H9 (cell line): Measurements from ENCODE around the gene TENM3. TPM values are rescaled to one million over a fixed set of nuclear protein-coding genes. Genes with fewer than 3 reads are reported as not detected.

ENCODE experiments used
- DNase-seq: peaks from one replicate; pipeline ENCODE4 v3.0.0-alpha.2; 2017
- H2AFZ ChIP-seq: one replicate; pipeline ENCODE4 v1.6.1; 2013; ENCODE audit warnings: mild to moderate bottlenecking, low read length, control low read depth, moderate library complexity
- H2AK5ac ChIP-seq: 2 replicates; pipeline ENCODE4 v1.6.1; 2013; ENCODE audit warnings: low read length, control low read depth, mixed read lengths; ENCODE audit not compliant: insufficient read length
- H2BK120ac ChIP-seq: one replicate; pipeline ENCODE4 v1.6.1; 2013; ENCODE audit warnings: low read depth, mild to moderate bottlenecking, low read length, control low read depth, inconsistent platforms; ENCODE audit not compliant: poor library complexity, severe bottlenecking
- H2BK12ac ChIP-seq: 2 replicates; pipeline ENCODE4 v1.6.1; 2013; ENCODE audit warnings: low read length, control low read depth, mixed read lengths, low read depth; ENCODE audit not compliant: insufficient read length
- H2BK15ac ChIP-seq: 2 replicates; pipeline ENCODE4 v1.6.1; 2013; ENCODE audit warnings: low read depth, low read length, control low read depth
- H2BK20ac ChIP-seq: one replicate; pipeline ENCODE4 v1.6.1; 2013; ENCODE audit warnings: low read depth, mild to moderate bottlenecking, low read length, control low read depth, inconsistent platforms; ENCODE audit not compliant: poor library complexity, severe bottlenecking
- H2BK5ac ChIP-seq: 2 replicates; pipeline ENCODE4 v1.6.1; 2013; ENCODE audit warnings: low read length, control low read depth, mixed read lengths; ENCODE audit not compliant: insufficient read length
- H3K14ac ChIP-seq: 2 replicates; pipeline ENCODE4 v1.6.1; 2013; ENCODE audit warnings: low read length, control low read depth; ENCODE audit not compliant: insufficient read depth
- H3K18ac ChIP-seq: 2 replicates; pipeline ENCODE4 v1.6.1; 2013; ENCODE audit warnings: low read depth, mild to moderate bottlenecking, mixed read lengths, low read length, control low read depth; ENCODE audit not compliant: insufficient read length
- H3K23ac ChIP-seq: 2 replicates; pipeline ENCODE4 v1.6.1; 2013; ENCODE audit warnings: low read length, control low read depth, mixed read lengths, low read depth; ENCODE audit not compliant: insufficient read length
- H3K23me2 ChIP-seq: 2 replicates; pipeline ENCODE4 v1.6.1; 2013; ENCODE audit warnings: low read depth, mild to moderate bottlenecking, mixed read lengths, low read length, control low read depth; ENCODE audit not compliant: insufficient read length, poor library complexity, severe bottlenecking
- H3K27ac ChIP-seq: 2 replicates; pipeline ENCODE4 v1.5.1; 2013; ENCODE audit warnings: low read length, control low read depth, mixed read lengths, low read depth; ENCODE audit not compliant: insufficient read length
- H3K27me3 ChIP-seq: 2 replicates; pipeline ENCODE4 v1.6.1; 2013; ENCODE audit warnings: low read length, control low read depth, inconsistent platforms; ENCODE audit not compliant: insufficient read depth
- H3K4ac ChIP-seq: 2 replicates; pipeline ENCODE4 v1.6.1; 2013; ENCODE audit warnings: low read depth, mild to moderate bottlenecking, control low read depth, inconsistent platforms, low read length, moderate library complexity
- H3K4me1 ChIP-seq: 2 replicates; pipeline ENCODE4 v1.6.1; 2013; ENCODE audit warnings: low read length, control low read depth, inconsistent platforms; ENCODE audit not compliant: insufficient read depth
- H3K4me2 ChIP-seq: 2 replicates; pipeline ENCODE4 v1.6.1; 2013; ENCODE audit warnings: low read length, control low read depth, mixed read lengths; ENCODE audit not compliant: insufficient read length, insufficient read depth
- H3K56ac ChIP-seq: 2 replicates; pipeline ENCODE4 v1.6.1; 2013; ENCODE audit warnings: low read depth, mild to moderate bottlenecking, mixed read lengths, low read length, control low read depth; ENCODE audit not compliant: insufficient read length
- H3K79me1 ChIP-seq: 2 replicates; pipeline ENCODE4 v1.6.1; 2013; ENCODE audit warnings: low read depth, mild to moderate bottlenecking, moderate library complexity, low read length, control low read depth, inconsistent platforms; ENCODE audit not compliant: insufficient read depth, poor library complexity, severe bottlenecking
- H3K79me2 ChIP-seq: 2 replicates; pipeline ENCODE4 v1.6.1; 2013; ENCODE audit warnings: low read length, control low read depth, inconsistent platforms; ENCODE audit not compliant: insufficient read depth
- H3K9ac ChIP-seq: 2 replicates; pipeline ENCODE4 v1.6.1; 2013; ENCODE audit warnings: low read length, control low read depth, mixed read lengths; ENCODE audit not compliant: insufficient read length; ENCODE audit errors: extremely low read depth
- H3K9me3 ChIP-seq: one replicate; pipeline ENCODE4 v1.6.1; 2013; ENCODE audit warnings: low read depth, low read length, inconsistent platforms; ENCODE audit not compliant: control insufficient read depth
- H3T11ph ChIP-seq: one replicate; pipeline ENCODE4 v1.6.1; 2013; ENCODE audit warnings: mild to moderate bottlenecking, low read length, control low read depth, inconsistent platforms
- H4K20me1 ChIP-seq: one replicate; pipeline ENCODE4 v1.6.1; 2013; ENCODE audit not compliant: control insufficient read depth, insufficient read length, insufficient read depth
- H4K5ac ChIP-seq: 2 replicates; pipeline ENCODE4 v1.6.1; 2013; ENCODE audit warnings: low read depth, mild to moderate bottlenecking, mixed read lengths, low read length, control low read depth; ENCODE audit not compliant: insufficient read length
- H4K8ac ChIP-seq: replicated peaks from 2 replicates; pipeline ENCODE4 v1.6.1; 2013; ENCODE audit warnings: low read length, control low read depth, mixed read lengths, low read depth; ENCODE audit not compliant: insufficient read length
- H4K91ac ChIP-seq: 2 replicates; pipeline ENCODE4 v1.6.1; 2013; ENCODE audit warnings: low read depth, mild to moderate bottlenecking, moderate library complexity, mixed read lengths, low read length, control low read depth; ENCODE audit not compliant: insufficient read length
- H3K27ac Mint-ChIP-seq, 3 experiments: 2 replicates in 2 of 3; 3 replicates in 1 of 3; pipeline ENCODE4 v1.8.0; 2020 to 2021; ENCODE audit warnings: mixed read lengths in 3 of 3, mild to moderate bottlenecking in 1 of 3, moderate library complexity in 1 of 3
- H3K27me3 Mint-ChIP-seq: 2 replicates; pipeline ENCODE4 v1.8.0; 2021; ENCODE audit warnings: low read depth, mild to moderate bottlenecking, moderate library complexity, mixed read lengths
- H3K36me3 Mint-ChIP-seq, 3 experiments: 2 replicates in 2 of 3; 3 replicates in 1 of 3; pipeline ENCODE4 v1.8.0; 2020 to 2021; ENCODE audit warnings: low read depth in 3 of 3, mixed read lengths in 3 of 3; ENCODE audit not compliant: insufficient read depth in 1 of 3
- H3K4me1 Mint-ChIP-seq, 2 experiments: 2 replicates each; pipeline ENCODE4 v1.8.0; 2020; ENCODE audit warnings: mixed read lengths in 2 of 2
- H3K4me3 Mint-ChIP-seq, 2 experiments: 2 replicates in 1 of 2; 3 replicates in 1 of 2; pipeline ENCODE4 v1.8.0; 2020 to 2021; ENCODE audit warnings: mild to moderate bottlenecking in 2 of 2, mixed read lengths in 2 of 2, moderate library complexity in 1 of 2
- H3K9me3 Mint-ChIP-seq, 2 experiments: 2 replicates in 1 of 2; 3 replicates in 1 of 2; pipeline ENCODE4 v1.8.0; 2020; ENCODE audit warnings: mild to moderate bottlenecking in 2 of 2, mixed read lengths in 2 of 2, moderate library complexity in 1 of 2
- WGBS: extraction: QIAGEN DNeasy Blood & Tissue Kit; methylation state at CpG from one replicate; pipeline ENCODE4 v1.1.7; 2013; ENCODE audit warnings: missing lambda C conversion rate, low lambda C conversion rate, mixed read lengths; ENCODE audit not compliant: insufficient read length; ENCODE audit errors: extremely low coverage; 5-methylcytosine and 5-hydroxymethylcytosine counted together
- total RNA-seq: library from RNA; stranded (reverse); gene quantifications from 2 replicates; pipeline ENCODE4 v1.2.1, GENCODE V29; 2021
- TF ChIP-seq, protein P1 (sequence below): fragments of 200-600 bp; sonication (generic); conservative IDR thresholded peaks from 3 replicates; pipeline ENCODE4 v1.8.0; 2021; ENCODE audit warnings: antibody characterized with exemption, mild to moderate bottlenecking

The TENM3 gene
- total RNA-seq, 1 experiment from 2014 or later, result 49.6 TPM

DNA sequence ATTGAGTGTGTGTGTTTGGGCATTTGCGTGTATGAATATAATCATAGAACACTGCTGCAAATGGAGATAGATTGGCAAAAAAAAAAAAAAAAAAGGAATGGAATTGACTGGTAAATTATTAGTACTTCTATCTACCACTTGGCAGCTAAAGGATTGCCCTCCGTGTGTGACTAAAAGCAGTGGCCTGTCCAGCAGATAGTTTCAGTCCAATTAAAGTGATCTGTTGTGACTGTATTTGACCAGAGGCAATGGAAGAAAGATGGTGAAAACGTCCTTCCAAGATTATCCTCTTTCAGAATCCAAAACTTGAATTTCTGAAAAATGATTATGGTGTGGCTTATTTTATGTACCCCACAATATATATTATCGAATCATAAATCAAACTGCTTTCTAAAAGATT, 19.5 kb upstream of the TENM3 start:
- H4K8ac ChIP-seq, result no peak overlapping the region
- H4K91ac ChIP-seq, result no peak overlapping the region
- Mint-ChIP-seq H3K27ac (no peak overlapping the region), H3K27me3 (no peaks in the 10 kb centered on the region), H3K4me3 (no peak overlapping the region), H3K4me1 (peaks cover 25 to 30% of the 10 kb centered on the region in 2 experiments), H3K9me3 (no peaks in the 10 kb centered on the region), H3K36me3 (no peaks in the 10 kb centered on the region)
- no peak overlapping the region for H2BK12ac ChIP-seq
- no peak overlapping the region for H3K18ac ChIP-seq
- no peak overlapping the region for H2AFZ ChIP-seq
- no peak for DNase-seq
- H4K5ac ChIP-seq, result no peak overlapping the region
- WGBS, result no CpG with 5 or more reads among the region's 4 CpGs
- no peak overlapping the region for H2BK5ac ChIP-seq
- no peaks in the 10 kb centered on the region for H3K79me1 ChIP-seq
- H2AK5ac ChIP-seq, result no peak overlapping the region
- no peaks in the 10 kb centered on the region for H3K23me2 ChIP-seq
- no peak overlapping the region for H2BK120ac ChIP-seq
- no peak overlapping the region for H3K56ac ChIP-seq
- H2BK15ac ChIP-seq, result no peak overlapping the region
- no peaks in the 10 kb centered on the region for H4K20me1 ChIP-seq
- H3K4me2 ChIP-seq, result no peak overlapping the region
- H3T11ph ChIP-seq, result no peak overlapping the region
- H3K9me3 ChIP-seq, result no peaks in the 10 kb centered on the region
- H3K23ac ChIP-seq, result no peak overlapping the region
- H3K4me1 ChIP-seq, result peaks cover 3% of the 10 kb centered on the region; the same call in 1 of the 2 replicates
- no peaks in the 10 kb centered on the region for H3K79me2 ChIP-seq
- H2BK20ac ChIP-seq, result no peak overlapping the region
- no peak overlapping the region for H3K9ac ChIP-seq
- H3K27ac ChIP-seq, result no peak overlapping the region
- no peak overlapping the region for H3K14ac ChIP-seq
- H3K4ac ChIP-seq, result no peak overlapping the region
- TF ChIP-seq, protein P1, sequence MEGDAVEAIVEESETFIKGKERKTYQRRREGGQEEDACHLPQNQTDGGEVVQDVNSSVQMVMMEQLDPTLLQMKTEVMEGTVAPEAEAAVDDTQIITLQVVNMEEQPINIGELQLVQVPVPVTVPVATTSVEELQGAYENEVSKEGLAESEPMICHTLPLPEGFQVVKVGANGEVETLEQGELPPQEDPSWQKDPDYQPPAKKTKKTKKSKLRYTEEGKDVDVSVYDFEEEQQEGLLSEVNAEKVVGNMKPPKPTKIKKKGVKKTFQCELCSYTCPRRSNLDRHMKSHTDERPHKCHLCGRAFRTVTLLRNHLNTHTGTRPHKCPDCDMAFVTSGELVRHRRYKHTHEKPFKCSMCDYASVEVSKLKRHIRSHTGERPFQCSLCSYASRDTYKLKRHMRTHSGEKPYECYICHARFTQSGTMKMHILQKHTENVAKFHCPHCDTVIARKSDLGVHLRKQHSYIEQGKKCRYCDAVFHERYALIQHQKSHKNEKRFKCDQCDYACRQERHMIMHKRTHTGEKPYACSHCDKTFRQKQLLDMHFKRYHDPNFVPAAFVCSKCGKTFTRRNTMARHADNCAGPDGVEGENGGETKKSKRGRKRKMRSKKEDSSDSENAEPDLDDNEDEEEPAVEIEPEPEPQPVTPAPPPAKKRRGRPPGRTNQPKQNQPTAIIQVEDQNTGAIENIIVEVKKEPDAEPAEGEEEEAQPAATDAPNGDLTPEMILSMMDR, result no peak
- no peaks in the 10 kb centered on the region for H3K27me3 ChIP-seq
